Mononuclear cell (primary cell): ENCODE data around the gene NRL. TPM values are rescaled to one million over a fixed set of nuclear protein-coding genes. Genes with fewer than 3 reads are reported as not detected.

ENCODE experiments used
- H3K27me3 ChIP-seq: 2 replicates; pipeline ENCODE4 v1.6.0; 2011; ENCODE audit warnings: low read length, control low read depth; ENCODE audit not compliant: insufficient read depth
- H3K4me1 ChIP-seq: 2 replicates; pipeline ENCODE4 v1.5.1; 2011; ENCODE audit warnings: mild to moderate bottlenecking, low read length, control low read depth; ENCODE audit not compliant: insufficient read depth
- H3K4me3 ChIP-seq: 2 replicates; pipeline ENCODE4 v1.5.1; 2011; ENCODE audit warnings: mild to moderate bottlenecking, low read length, moderate library complexity
- H3K9me3 ChIP-seq: 2 replicates; pipeline ENCODE4 v1.5.1; 2011; ENCODE audit warnings: low read depth, mild to moderate bottlenecking, control low read depth, low read length
- total RNA-seq: library from RNA; depleted of rRNA; stranded (reverse); fragments of >200 nt; gene quantifications from one replicate; pipeline ENCODE4 v1.2.3, GENCODE V29; 2012

The NRL gene
- 1.2 TPM for total RNA-seq

DNA sequence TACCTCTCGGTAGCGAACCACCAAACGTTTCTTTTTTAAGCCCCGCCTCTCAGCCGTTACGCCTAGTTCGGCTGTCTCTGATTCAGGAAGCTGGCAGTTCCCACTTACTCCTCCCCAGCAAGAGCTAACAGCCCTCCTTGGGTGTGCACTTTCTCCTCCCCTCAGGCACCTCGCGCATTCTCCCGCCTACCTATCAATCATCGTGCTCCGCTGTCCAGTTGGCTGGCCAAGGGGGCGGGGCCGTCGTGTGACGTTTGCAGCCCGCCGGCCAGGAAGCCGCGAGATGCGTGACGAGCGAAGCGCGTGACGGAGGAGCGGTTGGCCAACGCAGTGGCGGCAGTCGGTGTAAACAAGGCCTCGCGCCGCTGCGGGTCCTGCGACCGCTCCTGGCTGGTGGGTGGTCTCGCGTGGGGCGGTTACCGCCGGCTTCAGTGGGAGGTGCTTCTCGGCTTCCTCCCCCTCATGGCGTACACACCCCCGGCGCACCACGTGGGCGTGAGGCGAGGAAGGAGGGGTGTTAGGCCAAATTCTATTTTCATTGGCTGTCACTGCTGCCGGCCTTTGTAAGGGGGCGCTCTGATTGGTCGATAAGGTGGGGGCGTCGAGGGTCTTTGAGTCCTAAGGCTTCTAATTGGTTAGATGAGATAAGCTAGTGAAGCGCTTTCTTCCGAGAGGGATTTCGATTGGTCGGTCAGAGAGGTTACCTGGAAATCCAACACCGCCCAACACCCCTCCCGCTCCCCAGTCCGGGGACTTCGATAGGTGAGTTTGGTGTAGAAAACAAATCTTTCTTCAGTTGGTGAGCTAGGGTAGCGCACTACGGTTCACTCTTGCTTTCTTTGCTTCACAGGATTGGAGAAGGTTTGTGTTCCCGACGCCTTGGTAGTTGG, at the start of gene NRL, which contains the start of gene DCAF11:
NRL (minus strand) TSS at position 418 of the 890 bp plus-strand sequence. CDS start 32,101 bp downstream, outside the sequence.
DCAF11 (plus strand) TSS at position 246 of the 890 bp plus-strand sequence. CDS start 818 bp downstream, outside the sequence.
- no peaks in the 10 kb centered on the region for H3K9me3 ChIP-seq
- peak within 1 kb of the TSS; percentile 87 for H3K4me3 ChIP-seq
- H3K27me3 ChIP-seq: no peaks in the 10 kb centered on the region
- H3K4me1 ChIP-seq: peaks cover 30% of the 10 kb centered on the region

- H3K4me3 ChIP-seq: peak overlapping the region; percentile 76
- H3K27me3 ChIP-seq: no peaks in the 10 kb centered on the region
- H3K9me3 ChIP-seq: no peaks in the 10 kb centered on the region
- H3K4me1 ChIP-seq: peaks cover 64% of the 10 kb centered on the region
These were observed 47.3 kb upstream of the NRL start for GRCh38 chr14:24162093-24162492.

GRCh38 chr14:24160850-24161804, 46.4 kb upstream of the NRL start, which contains the start of gene IRF9:
IRF9 (plus strand) TSS chr14:24161265; CDS start chr14:24162145, 880 bp downstream.
- no peaks in the 10 kb centered on the region for H3K9me3 ChIP-seq
- peaks cover 55% of the 10 kb centered on the region for H3K4me1 ChIP-seq
- peak within 1 kb of the TSS; percentile 76 for H3K4me3 ChIP-seq
- H3K27me3 ChIP-seq: no peaks in the 10 kb centered on the region

DNA sequence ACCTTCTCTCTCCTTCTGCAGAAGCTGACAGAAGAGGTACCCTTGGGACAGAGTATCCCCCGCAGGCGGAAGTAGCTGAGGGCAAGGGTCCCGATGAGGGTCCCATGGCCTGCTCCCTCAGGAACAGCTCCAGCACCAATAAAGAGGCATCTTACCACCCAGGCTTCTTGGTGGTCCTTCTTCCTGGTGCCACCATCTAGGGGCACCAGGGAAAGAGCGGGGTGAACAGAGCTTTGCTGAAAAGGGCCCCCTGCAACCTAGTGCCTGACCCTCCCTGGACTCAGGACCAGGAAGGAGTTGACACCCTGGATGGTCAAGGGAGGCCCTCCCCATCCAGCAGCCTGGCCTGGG, 45.7 kb upstream of the NRL start:
- H3K27me3 ChIP-seq: no peaks in the 10 kb centered on the region
- H3K4me3 ChIP-seq: no peak overlapping the region
- H3K9me3 ChIP-seq: no peaks in the 10 kb centered on the region
- H3K4me1 ChIP-seq: peaks cover 49% of the 10 kb centered on the region

DNA sequence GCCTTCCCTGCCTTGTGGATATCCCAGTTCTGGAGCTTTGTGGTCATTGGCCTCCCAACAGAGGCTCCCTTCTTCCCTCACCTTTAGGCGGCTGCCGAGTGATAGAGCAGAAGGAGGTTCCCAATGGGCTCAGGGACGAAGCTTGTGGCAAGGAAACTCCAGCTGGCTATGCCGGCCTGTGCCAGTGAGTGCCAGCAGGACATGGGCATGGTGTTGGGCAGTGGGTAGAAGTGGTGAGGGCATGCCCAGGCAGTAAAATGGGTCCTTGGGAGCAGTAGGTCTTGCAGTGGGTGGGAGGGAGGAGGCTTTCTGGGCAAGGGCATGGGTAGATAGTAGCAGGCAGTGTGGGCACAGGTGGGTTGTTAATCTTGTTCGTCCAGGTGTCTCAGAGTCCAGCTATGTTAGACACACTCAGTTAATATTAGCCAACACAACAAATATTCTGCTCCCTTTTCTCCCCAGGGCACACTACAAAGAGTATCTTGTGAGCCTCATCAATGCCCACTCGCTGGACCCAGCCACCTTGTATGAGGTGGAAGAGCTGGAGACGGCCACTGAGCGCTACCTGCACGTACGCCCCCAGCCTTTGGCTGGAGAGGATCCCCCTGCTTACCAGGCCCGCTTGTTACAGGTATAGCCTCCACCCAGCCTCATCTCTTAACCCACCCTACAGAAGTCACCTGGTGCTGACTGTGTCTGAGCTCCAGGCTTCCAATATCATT, 45.2 kb upstream of the NRL start:
- H3K27me3 ChIP-seq: no peaks in the 10 kb centered on the region
- H3K4me1 ChIP-seq: peaks cover 43% of the 10 kb centered on the region
- H3K4me3 ChIP-seq: no peak overlapping the region
- no peaks in the 10 kb centered on the region for H3K9me3 ChIP-seq

GRCh38 chr14:24157331-24157730, 42.6 kb upstream of the NRL start:
- H3K4me1 ChIP-seq: peaks cover 17% of the 10 kb centered on the region
- H3K4me3 ChIP-seq: no peak overlapping the region
- H3K27me3 ChIP-seq: no peaks in the 10 kb centered on the region
- H3K9me3 ChIP-seq: no peaks in the 10 kb centered on the region

DNA sequence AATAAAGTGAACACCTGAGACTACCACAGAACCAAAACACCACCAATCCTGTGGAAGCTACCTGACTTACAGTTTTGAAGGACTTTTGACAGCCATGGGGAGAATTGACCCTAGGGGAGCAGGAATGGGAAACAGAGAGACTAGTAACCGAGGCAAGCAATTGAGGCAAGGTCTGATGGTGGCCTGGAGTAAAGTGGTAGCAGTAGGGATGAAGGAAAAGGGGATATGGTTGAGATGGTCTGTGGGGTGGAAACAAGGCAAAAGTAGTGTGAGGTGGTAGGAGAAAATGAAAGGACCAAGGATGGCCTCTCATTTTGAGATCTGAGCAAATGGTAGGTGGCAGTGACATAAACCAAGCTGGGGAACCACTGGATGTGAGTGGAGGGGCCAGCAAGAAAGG, 42.1 kb upstream of the NRL start:
- Histone ChIP-seq H3K4me1 (peaks cover 12% of the 10 kb centered on the region), H3K9me3 (no peaks in the 10 kb centered on the region), H3K4me3 (no peak overlapping the region), H3K27me3 (no peaks in the 10 kb centered on the region)

GRCh38 chr14:24155100-24155499, 40.4 kb upstream of the NRL start:
- H3K9me3 ChIP-seq: no peaks in the 10 kb centered on the region
- H3K27me3 ChIP-seq: no peaks in the 10 kb centered on the region
- H3K4me3 ChIP-seq: no peak overlapping the region
- peaks cover 4% of the 10 kb centered on the region for H3K4me1 ChIP-seq

DNA sequence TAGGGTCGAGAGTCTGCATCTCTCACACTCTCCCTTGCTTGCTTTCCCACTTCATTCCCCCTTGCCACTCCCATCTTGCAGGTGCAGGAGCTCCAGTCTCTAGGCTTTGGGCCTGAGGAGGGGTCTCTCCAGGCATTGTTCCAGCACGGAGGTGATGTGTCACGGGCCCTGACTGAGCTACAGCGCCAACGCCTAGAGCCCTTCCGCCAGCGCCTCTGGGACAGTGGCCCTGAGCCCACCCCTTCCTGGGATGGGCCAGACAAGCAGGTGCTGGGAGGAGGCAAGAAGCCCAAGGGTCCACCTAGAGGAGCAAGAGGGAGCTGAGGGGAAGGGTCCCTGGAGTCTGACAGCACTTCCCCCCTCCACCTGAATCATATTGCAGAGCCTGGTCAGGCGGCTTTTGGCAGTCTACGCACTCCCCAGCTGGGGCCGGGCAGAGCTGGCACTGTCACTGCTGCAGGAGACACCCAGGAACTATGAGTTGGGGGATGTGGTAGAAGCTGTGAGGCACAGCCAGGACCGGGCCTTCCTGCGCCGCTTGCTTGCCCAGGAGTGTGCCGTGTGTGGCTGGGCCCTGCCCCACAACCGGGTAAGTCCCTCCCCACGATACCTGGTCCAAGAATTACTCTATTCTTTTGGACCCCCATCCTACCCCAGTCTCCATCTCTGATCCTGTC, 36.8 kb upstream of the NRL start:
- Histone ChIP-seq H3K4me1 (peaks cover 23% of the 10 kb centered on the region), H3K9me3 (no peaks in the 10 kb centered on the region)

DNA sequence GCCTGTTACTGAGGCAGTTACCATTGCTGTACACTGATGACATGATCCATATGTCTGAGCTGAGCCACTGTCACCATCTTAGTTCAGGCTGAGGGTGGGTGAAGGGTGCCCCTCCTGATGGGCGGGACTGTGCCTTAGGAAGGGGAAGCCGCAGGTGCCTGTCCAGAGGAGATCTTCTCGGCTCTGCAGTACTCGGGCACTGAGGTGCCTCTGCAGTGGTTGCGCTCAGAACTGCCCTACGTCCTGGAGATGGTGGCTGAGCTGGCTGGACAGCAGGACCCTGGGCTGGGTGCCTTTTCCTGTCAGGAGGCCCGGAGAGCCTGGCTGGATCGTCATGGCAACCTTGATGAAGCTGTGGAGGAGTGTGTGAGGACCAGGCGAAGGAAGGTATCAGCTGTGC, 36.2 kb upstream of the NRL start:
- H3K27me3 ChIP-seq: no peaks in the 10 kb centered on the region
- H3K4me1 ChIP-seq: peaks cover 25% of the 10 kb centered on the region
- H3K9me3 ChIP-seq: no peaks in the 10 kb centered on the region
- H3K4me3 ChIP-seq: no peak overlapping the region

More for the DNA sequence above, 36.8 kb upstream of the NRL start:
- no peak overlapping the region for H3K4me3 ChIP-seq
- H3K27me3 ChIP-seq: no peaks in the 10 kb centered on the region

- Histone ChIP-seq H3K9me3 (no peaks in the 10 kb centered on the region), H3K27me3 (no peaks in the 10 kb centered on the region), H3K4me3 (no peak overlapping the region), H3K4me1 (peaks cover 29% of the 10 kb centered on the region)
These were observed 35.8 kb upstream of the NRL start for GRCh38 chr14:24150567-24150966.

DNA sequence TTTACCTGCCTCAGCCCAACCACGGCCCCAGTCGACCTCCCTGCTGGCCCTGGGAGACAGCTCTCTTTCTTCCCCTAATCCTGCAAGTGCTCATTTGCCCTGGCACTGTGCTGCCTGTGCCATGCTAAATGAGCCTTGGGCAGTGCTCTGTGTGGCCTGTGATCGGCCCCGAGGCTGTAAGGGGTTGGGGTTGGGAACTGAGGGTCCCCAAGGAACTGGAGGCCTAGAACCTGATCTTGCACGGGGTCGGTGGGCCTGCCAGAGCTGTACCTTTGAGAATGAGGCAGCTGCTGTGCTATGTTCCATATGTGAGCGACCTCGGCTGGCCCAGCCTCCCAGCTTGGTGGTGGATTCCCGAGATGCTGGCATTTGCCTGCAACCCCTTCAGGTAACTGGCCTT, 35.3 kb upstream of the NRL start:
- H3K27me3 ChIP-seq: no peaks in the 10 kb centered on the region
- no peak overlapping the region for H3K4me3 ChIP-seq
- peaks cover 34% of the 10 kb centered on the region for H3K4me1 ChIP-seq
- no peaks in the 10 kb centered on the region for H3K9me3 ChIP-seq

DNA sequence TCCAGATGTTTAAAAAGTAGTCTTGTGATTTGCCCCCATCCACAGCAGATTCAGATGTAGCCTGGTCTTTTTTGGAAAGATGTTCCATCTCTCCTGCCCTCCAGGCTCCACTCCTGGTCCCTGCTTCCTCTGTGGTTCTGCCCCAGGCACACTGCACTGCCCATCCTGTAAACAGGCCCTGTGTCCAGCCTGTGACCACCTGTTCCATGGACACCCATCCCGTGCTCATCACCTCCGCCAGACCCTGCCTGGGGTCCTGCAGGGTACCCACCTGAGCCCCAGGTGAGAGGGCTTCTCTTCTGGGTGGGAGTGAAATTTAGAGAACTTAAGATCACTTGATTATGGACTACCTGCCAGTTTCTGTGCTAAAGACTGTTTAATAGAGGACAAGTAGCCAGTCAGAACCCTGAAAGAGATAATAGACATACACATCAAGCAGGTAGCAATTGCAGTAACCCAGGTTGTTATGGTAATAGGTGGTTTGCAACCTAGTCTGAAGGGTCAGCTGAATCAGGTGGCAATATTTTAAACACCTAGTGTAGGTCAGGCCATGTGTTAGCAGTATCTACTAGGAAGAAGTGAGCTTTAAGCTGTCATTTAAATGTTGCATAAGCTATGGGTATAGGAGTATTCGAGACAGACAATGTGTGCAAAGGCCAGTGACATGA, 34.7 kb upstream of the NRL start:
- Histone ChIP-seq H3K9me3 (no peaks in the 10 kb centered on the region), H3K4me3 (no peak overlapping the region), H3K27me3 (no peaks in the 10 kb centered on the region), H3K4me1 (peaks cover 40% of the 10 kb centered on the region)
